GM12878 (cell line): Measurements from ENCODE around the gene TCF4. TPM values are rescaled to one million over a fixed set of nuclear protein-coding genes. Genes with fewer than 3 reads are reported as not detected.

ENCODE experiments used
- ATAC-seq: fragments of 200-7000 bp; cut with Tn5 transposase; 3 replicates; pipeline ENCODE4 v1.9.1; 2020; ENCODE audit warnings: mild to moderate bottlenecking, moderate library complexity
- BruUV-seq: library from RNA; stranded (reverse); fragments of 400-500 nt; replicated peaks from 2 replicates; lab custom pipeline; 2021; lab: Mats Ljungman, UMichigan
- CTCF ChIA-PET: fragments of 300-600 bp; sonication (Branson Sonifier 250); formaldehyde crosslinking; extraction: SDS; loops from one replicate; lab custom pipeline; 2021; ENCODE audit warnings: inconsistent platforms; lab: Yijun Ruan, JAX
- POLR2A ChIA-PET: fragments of 350-600 bp; formaldehyde crosslinking; extraction: SDS; loops from one replicate; lab custom pipeline; 2021; ENCODE audit warnings: inconsistent platforms; lab: Charles Lee
- RAD21 ChIA-PET: fragments of 300-600 bp; sonication (Branson Sonifier 250); formaldehyde crosslinking; loops from one replicate; lab custom pipeline; 2023; ENCODE audit warnings: antibody characterized with exemption; ENCODE audit not compliant: unreplicated experiment; lab: Charles Lee
- SMC1A ChIA-PET: fragments of 300-600 bp; sonication (Branson Sonifier 250); formaldehyde crosslinking; loops from one replicate; lab custom pipeline; 2023; ENCODE audit not compliant: unreplicated experiment, uncharacterized antibody; lab: Charles Lee
- DNase-seq: peaks from one replicate; pipeline ENCODE4 v3.0.0-alpha.2; 2011; ENCODE audit warnings: low read depth, low spot score
- FAIRE-seq: peaks from 3 replicates; lab custom pipeline; 2011; peaks lifted over from hg19 to GRCh38; lab: Jason Lieb, UNC
- H2AFZ ChIP-seq: 2 replicates; pipeline ENCODE4 v1.6.0; 2011; ENCODE audit warnings: low read depth, low read length, control low read depth; ENCODE audit not compliant: control insufficient read depth
- H3K27ac ChIP-seq: 2 replicates; pipeline ENCODE4 v1.5.1; 2011; ENCODE audit warnings: control low read depth; ENCODE audit not compliant: control insufficient read depth, insufficient read depth
- H3K27me3 ChIP-seq, 2 experiments: replicated peaks in 1 of 2; 2 replicates each; pipeline versions ENCODE4 v1.6.0 to v1.6.1; 2011; ENCODE audit warnings: low read length in 1 of 2; ENCODE audit not compliant: control insufficient read depth in 2 of 2, insufficient read depth in 2 of 2
- H3K36me3 ChIP-seq, 2 experiments: 2 replicates each; pipeline ENCODE4 v1.5.1; 2011; ENCODE audit warnings: low read length in 1 of 2; ENCODE audit not compliant: control insufficient read depth in 2 of 2, insufficient read depth in 2 of 2
- H3K4me1 ChIP-seq: 2 replicates; pipeline ENCODE4 v1.6.1; 2011; ENCODE audit warnings: mild to moderate bottlenecking, low read length, moderate library complexity, mixed read lengths; ENCODE audit not compliant: control insufficient read depth, insufficient read depth
- H3K4me2 ChIP-seq: 2 replicates; pipeline ENCODE4 v1.6.0; 2011; ENCODE audit warnings: control low read depth; ENCODE audit not compliant: control insufficient read depth, insufficient read depth
- H3K4me3 ChIP-seq: fragments of 200-600 bp; sonication (generic); 2 replicates; pipeline ENCODE4 v1.5.1; 2016
- H3K79me2 ChIP-seq: 2 replicates; pipeline ENCODE4 v1.6.0; 2011; ENCODE audit warnings: low read length; ENCODE audit not compliant: control insufficient read depth, insufficient read depth
- H3K9ac ChIP-seq: 2 replicates; pipeline ENCODE4 v1.8.0; 2011; ENCODE audit warnings: low read length, control low read depth, mixed read lengths; ENCODE audit not compliant: control insufficient read depth, insufficient read depth
- H3K9me3 ChIP-seq: replicated peaks from 3 replicates; pipeline ENCODE4 v1.5.1; 2011; ENCODE audit warnings: mild to moderate bottlenecking, low read length; ENCODE audit not compliant: control insufficient read depth, insufficient read depth
- H4K20me1 ChIP-seq: 2 replicates; pipeline ENCODE4 v1.6.0; 2011; ENCODE audit not compliant: control insufficient read depth, insufficient read depth
- BCL3 ChIP-seq: IDR thresholded peaks from 2 replicates; pipeline ENCODE4 v1.6.1; 2011; ENCODE audit warnings: borderline replicate concordance, low read depth, mild to moderate bottlenecking, moderate library complexity, low read length; ENCODE audit not compliant: insufficient read depth, poor library complexity, severe bottlenecking
- BMI1 ChIP-seq: fragments of 450-650 bp; IDR thresholded peaks from 2 replicates; pipeline ENCODE4 v1.6.1; 2016; ENCODE audit warnings: mild to moderate bottlenecking, moderate library complexity, borderline replicate concordance
- BRCA1 ChIP-seq: IDR thresholded peaks from 2 replicates; pipeline ENCODE4 v1.6.1; 2011; ENCODE audit warnings: low read depth, low read length, improper control_type of control experiment
- DPF2 ChIP-seq: fragments of 450-650 bp; IDR thresholded peaks from 2 replicates; pipeline ENCODE4 v1.6.1; 2017; ENCODE audit warnings: mild to moderate bottlenecking
- EGR1 ChIP-seq, 2 experiments: IDR thresholded peaks; 1 replicate in 1 of 2; 2 replicates in 1 of 2; pipeline ENCODE4 v1.6.1; 2011 to 2012; ENCODE audit warnings: low read depth in 2 of 2, low read length in 2 of 2, borderline replicate concordance in 1 of 2, mild to moderate bottlenecking in 1 of 2, moderate library complexity in 1 of 2
- EP300 ChIP-seq, 2 experiments: fragments of 150-350 bp in 1 of 2; IDR thresholded peaks; 2 replicates each; pipeline ENCODE4 v1.6.1; 2011 to 2012; ENCODE audit warnings: low read depth in 2 of 2, low read length in 2 of 2, borderline replicate concordance in 1 of 2, improper control_type of control experiment in 1 of 2, inconsistent platforms in 1 of 2; ENCODE audit not compliant: control insufficient read depth in 1 of 2
- HDAC6 ChIP-seq: fragments of 200-600 bp; sonication (generic); IDR thresholded peaks from one replicate; pipeline ENCODE4 v1.8.0; 2017; ENCODE audit warnings: antibody characterized with exemption; ENCODE audit not compliant: unreplicated experiment
- HDGF ChIP-seq: fragments of 450-650 bp; IDR thresholded peaks from 2 replicates; pipeline ENCODE4 v1.6.1; 2016; ENCODE audit warnings: antibody characterized with exemption
- KDM1A ChIP-seq: fragments of 200-600 bp; sonication (generic); IDR thresholded peaks from 2 replicates; pipeline ENCODE4 v1.6.1; 2016; ENCODE audit warnings: borderline replicate concordance
- MXI1 ChIP-seq: fragments of 150-350 bp; IDR thresholded peaks from 2 replicates; pipeline ENCODE4 v1.6.1; 2011; ENCODE audit warnings: low read depth, mild to moderate bottlenecking, inconsistent platforms, low read length, improper control_type of control experiment
- NFYA ChIP-seq: IDR thresholded peaks from 2 replicates; pipeline ENCODE4 v1.6.1; 2011; ENCODE audit warnings: low read depth, mild to moderate bottlenecking, low read length, improper control_type of control experiment, borderline replicate concordance
- POLR2A ChIP-seq: IDR thresholded peaks from 2 replicates; pipeline ENCODE4 v1.6.1; 2011; ENCODE audit warnings: low read depth, mild to moderate bottlenecking, low read length
- POLR2AphosphoS2 ChIP-seq: IDR thresholded peaks from 2 replicates; pipeline ENCODE4 v1.6.1; 2011; ENCODE audit warnings: low read depth, mild to moderate bottlenecking, low read length, improper control_type of control experiment, moderate library complexity
- RELB ChIP-seq: fragments of 450-650 bp; IDR thresholded peaks from 2 replicates; pipeline ENCODE4 v1.6.1; 2017; ENCODE audit warnings: low read depth, mild to moderate bottlenecking, moderate library complexity
- SUZ12 ChIP-seq: fragments of 200-600 bp; sonication (generic); IDR thresholded peaks from one replicate; pipeline ENCODE4 v1.6.1; 2018; ENCODE audit warnings: antibody characterized with exemption, mild to moderate bottlenecking; ENCODE audit not compliant: unreplicated experiment
- TCF3 ChIP-seq: IDR thresholded peaks from 2 replicates; pipeline ENCODE4 v1.6.1; 2012; ENCODE audit warnings: low read depth, mild to moderate bottlenecking, low read length, borderline replicate concordance; ENCODE audit not compliant: insufficient read depth
- WRNIP1 ChIP-seq: IDR thresholded peaks from 2 replicates; pipeline ENCODE4 v1.6.1; 2011; ENCODE audit warnings: low read depth, low read length, improper control_type of control experiment, borderline replicate concordance
- ZNF687 ChIP-seq: fragments of 450-650 bp; IDR thresholded peaks from 2 replicates; pipeline ENCODE4 v1.6.1; 2017; ENCODE audit warnings: mild to moderate bottlenecking, moderate library complexity
- WGBS: methylation state at CpG from one replicate; pipeline ENCODE4 v1.1.6; 2016; ENCODE audit warnings: low lambda C conversion rate; ENCODE audit not compliant: insufficient replicate concordance, insufficient coverage; ENCODE audit errors: missing lambda C conversion rate; 5-methylcytosine and 5-hydroxymethylcytosine counted together
- in situ Hi-C: fragments of 300-500 bp; cut with MboI; formaldehyde crosslinking; loops from 9 replicates; pipeline ENCODE4 v1.14.3; 2018; ENCODE audit warnings: mixed read lengths
- intact Hi-C: fragments of 100-400 bp; cut with micrococcal nuclease; formaldehyde crosslinking; loops from one replicate; pipeline ENCODE4 v1.14.2; 2022; ENCODE audit not compliant: unreplicated experiment
- polyA plus RNA-seq, 11 experiments: library from polyadenylated mRNA; depleted of rRNA in 4 of 11; unstranded in 6 of 11; stranded (reverse) in 5 of 11; fragments of >200 nt; fragmentation: Nextera tagmentation in 4 of 11; fragmentation: Illumina TruSeq in 1 of 11; extraction: Ambion mirVana in 4 of 11; extraction: Trizol in 1 of 11; gene quantifications; 1 replicate in 1 of 11; 2 replicates in 10 of 11; pipeline versions ENCODE4 v1.2.1 to v1.2.3, GENCODE V29; 2011 to 2016; ENCODE audit warnings: inconsistent platforms in 2 of 11, missing spikeins in 2 of 11, low read depth in 1 of 11
- total RNA-seq, 4 experiments: library from RNA; depleted of rRNA in 3 of 4; stranded (reverse); fragments of >200 nt in 3 of 4; fragmentation: Illumina TruSeq in 1 of 4; extraction: Trizol in 1 of 4; gene quantifications; 2 replicates each; pipeline versions ENCODE4 v1.2.1 to v1.2.3, GENCODE V29; 2013 to 2021

Gene TCF4
- total and polyA plus RNA-seq, 10 of the 15 experiments (the other 5 are each of a cell fraction or from before 2014, with no cell fraction given) = 15.2 to 94.0 (median 31.5) TPM

GRCh38 chr18:55477499-55477859 lies 110.5 kb downstream of the TCF4 start (continued):
- TF ChIP-seq ZNF687 = no peak
- TF ChIP-seq BRCA1 = no peak
- no peak for TF ChIP-seq KDM1A
- TF ChIP-seq NFYA = no peak
- no peak for TF ChIP-seq MXI1
- TF ChIP-seq POLR2AphosphoS2 = no peak

- no peaks in the 10 kb centered on the region for H3K27me3 ChIP-seq
- POLR2A ChIA-PET = no interaction called here
- H3K4me2 ChIP-seq = no peak overlapping the region
- H3K36me3 ChIP-seq = no peaks in the 10 kb centered on the region
- intact Hi-C loops = no loop called here
- WGBS = 86% methylated on average over 1 of the region's 1 CpG
- RAD21 ChIA-PET = no interaction called here
- no peaks in the 10 kb centered on the region for H4K20me1 ChIP-seq
- CTCF ChIA-PET = no interaction called here
- ATAC-seq = no peak
- no peak for FAIRE-seq
- no peak overlapping the region for H3K4me3 ChIP-seq
- H3K9me3 ChIP-seq = no peaks in the 10 kb centered on the region
- no peak overlapping the region for H3K27ac ChIP-seq
- in situ Hi-C loops = no loop called here
- H2AFZ ChIP-seq = no peak overlapping the region
- no peaks in the 10 kb centered on the region for H3K4me1 ChIP-seq
- H3K9ac ChIP-seq = no peak overlapping the region
- no peak for DNase-seq
- SMC1A ChIA-PET = no interaction called here
- no TSS peak for BruUV-seq
- H3K79me2 ChIP-seq = no peaks in the 10 kb centered on the region
- no peak for TF ChIP-seq EP300 (IDR thresholded peaks at IDR 0.05; ENCODE audit: borderline replicate concordance in 1 of 2, control insufficient read depth in 1 of 2, low read depth in 2 of 2, low read length in 2 of 2)
- no peak for TF ChIP-seq WRNIP1
- TF ChIP-seq SUZ12 = no peak
- TF ChIP-seq HDGF = no peak
- no peak for TF ChIP-seq RELB
- no peak for TF ChIP-seq HDAC6
- no peak for TF ChIP-seq TCF3
- TF ChIP-seq POLR2A = no peak
- TF ChIP-seq DPF2 = no peak
- TF ChIP-seq EGR1 (IDR thresholded peaks at IDR 0.05; ENCODE audit: borderline replicate concordance in 1 of 2, low read depth in 2 of 2, low read length in 2 of 2) = no peak
- no peak for TF ChIP-seq BCL3
- no peak for TF ChIP-seq BMI1
These were observed 112.1 kb downstream of the TCF4 start for GRCh38 chr18:55475916-55476315.
